Liver (tissue), 9 donors: ENCODE results near the gene S1PR4. TPM values are rescaled to one million over a fixed set of nuclear protein-coding genes. Genes with fewer than 3 reads are reported as not detected.

Source experiments
- DNase-seq: peaks from one replicate; pipeline ENCODE4 v3.0.0-alpha.2; 2017; ENCODE audit warnings: low spot score
- H3K27ac ChIP-seq, 2 donors: one replicate each; pipeline ENCODE4 v1.7.0; 2013; ENCODE audit warnings: inconsistent platforms in 2 of 2, low read length in 2 of 2, control low read depth in 1 of 2, low read depth in 1 of 2, mild to moderate bottlenecking in 1 of 2
- H3K27me3 ChIP-seq, 4 donors: one replicate each; pipeline versions ENCODE4 v1.6.1 to v1.7.0; 2013; ENCODE audit warnings: low read length in 3 of 4, inconsistent platforms in 1 of 4, mild to moderate bottlenecking in 1 of 4, moderate library complexity in 1 of 4; ENCODE audit not compliant: control insufficient read depth in 4 of 4, insufficient read depth in 4 of 4
- H3K36me3 ChIP-seq, 4 donors: one replicate each; pipeline versions ENCODE4 v1.6.1 to v1.7.0; 2013; ENCODE audit warnings: low read length in 3 of 4, mild to moderate bottlenecking in 3 of 4, low read depth in 1 of 4, moderate library complexity in 1 of 4; ENCODE audit not compliant: control insufficient read depth in 4 of 4, insufficient read depth in 3 of 4
- H3K4me1 ChIP-seq, 4 donors: one replicate each; pipeline versions ENCODE4 v1.6.1 to v1.7.0; 2013; ENCODE audit warnings: low read length in 3 of 4, mild to moderate bottlenecking in 3 of 4, moderate library complexity in 1 of 4; ENCODE audit not compliant: control insufficient read depth in 4 of 4, insufficient read depth in 4 of 4
- H3K4me3 ChIP-seq, 3 donors: one replicate each; pipeline versions ENCODE4 v1.6.1 to v1.7.0; 2013; ENCODE audit warnings: low read length in 3 of 3, control low read depth in 1 of 3, low read depth in 1 of 3, mild to moderate bottlenecking in 1 of 3
- H3K9ac ChIP-seq, 2 donors: one replicate each; pipeline ENCODE4 v1.7.0; 2013; ENCODE audit warnings: low read length in 2 of 2, mild to moderate bottlenecking in 2 of 2, moderate library complexity in 2 of 2, control low read depth in 1 of 2, low read depth in 1 of 2
- H3K9me3 ChIP-seq, 4 donors: one replicate each; pipeline versions ENCODE4 v1.6.1 to v1.7.0; 2013; ENCODE audit warnings: low read length in 3 of 4; ENCODE audit not compliant: control insufficient read depth in 4 of 4
- ATF3 ChIP-seq: IDR thresholded peaks from 2 replicates; pipeline ENCODE4 v1.6.1; 2016; ENCODE audit warnings: antibody characterized with exemption
- EGR1 ChIP-seq, 2 donors: IDR thresholded peaks; 2 replicates each; pipeline ENCODE4 v1.6.1; 2016 to 2018; ENCODE audit warnings: antibody characterized with exemption in 2 of 2, low read depth in 2 of 2
- FOXA1 ChIP-seq: IDR thresholded peaks from 2 replicates; pipeline ENCODE4 v1.6.1; 2016; ENCODE audit warnings: antibody characterized with exemption
- GABPA ChIP-seq, 2 donors: IDR thresholded peaks in 1 of 2; conservative IDR thresholded peaks in 1 of 2; 2 replicates each; pipeline ENCODE4 v1.6.1; 2016; ENCODE audit warnings: antibody characterized with exemption in 2 of 2, mild to moderate bottlenecking in 1 of 2, moderate library complexity in 1 of 2
- HNF4A ChIP-seq, 2 donors: conservative IDR thresholded peaks; 2 replicates each; pipeline ENCODE4 v1.6.1; 2016; ENCODE audit warnings: antibody characterized with exemption in 2 of 2, mild to moderate bottlenecking in 2 of 2
- HNF4G ChIP-seq: IDR thresholded peaks from 2 replicates; pipeline ENCODE4 v1.6.1; 2016; ENCODE audit warnings: antibody characterized with exemption
- JUND ChIP-seq, 2 donors: IDR thresholded peaks; 2 replicates each; pipeline ENCODE4 v1.6.1; 2016; ENCODE audit warnings: antibody characterized with exemption in 2 of 2
- MAX ChIP-seq: IDR thresholded peaks from 2 replicates; pipeline ENCODE4 v1.6.1; 2016; ENCODE audit warnings: antibody characterized with exemption
- NR2F2 ChIP-seq: IDR thresholded peaks from 2 replicates; pipeline ENCODE4 v1.6.1; 2016; ENCODE audit warnings: antibody characterized with exemption
- RXRA ChIP-seq, 2 donors: IDR thresholded peaks; 2 replicates each; pipeline ENCODE4 v1.6.1; 2017 to 2018; ENCODE audit warnings: antibody characterized with exemption in 2 of 2, mild to moderate bottlenecking in 1 of 2
- SP1 ChIP-seq: IDR thresholded peaks from 2 replicates; pipeline ENCODE4 v1.6.1; 2018; ENCODE audit warnings: antibody characterized with exemption, mild to moderate bottlenecking
- ZBTB33 ChIP-seq: IDR thresholded peaks from 2 replicates; pipeline ENCODE4 v1.6.1; 2016; ENCODE audit warnings: antibody characterized with exemption
- WGBS: extraction: QIAGEN DNeasy Blood & Tissue Kit; methylation state at CpG from one replicate; pipeline ENCODE4 v1.1.7; 2013; 5-methylcytosine and 5-hydroxymethylcytosine counted together
- polyA plus RNA-seq, 2 donors: library from polyadenylated mRNA; stranded (reverse) in 1 of 2; unstranded in 1 of 2; fragments of 200-250 nt in 1 of 2; fragments of >200 nt in 1 of 2; fragmentation: Nextera tagmentation in 1 of 2; extraction: Ambion mirVana in 1 of 2; gene quantifications; one replicate each; pipeline versions ENCODE4 v1.2.1 to v1.2.3, GENCODE V29; 2013 to 2015
- total RNA-seq, 2 donors: library from RNA; depleted of rRNA; stranded (reverse); fragments of >200 nt; gene quantifications; one replicate each; pipeline ENCODE4 v1.2.3, GENCODE V29; 2014
- TF ChIP-seq, protein P1 (sequence below): fragments of 150-350 bp; IDR thresholded peaks from 2 replicates; pipeline ENCODE4 v1.5.1; 2017; ENCODE audit warnings: improper control_type of control experiment, low read depth, low read length; ENCODE audit not compliant: missing input control
- TF ChIP-seq, protein P2 (sequence below): IDR thresholded peaks from 2 replicates; pipeline ENCODE4 v1.6.1; 2016; ENCODE audit warnings: antibody characterized with exemption, mild to moderate bottlenecking
- donor health status: healthy.
- donor health status: healthy.
- donor health status: healthy.
- donor health status: healthy.
- donor health status: healthy.

The S1PR4 gene
- total and polyA plus RNA-seq, 4 donors = 0.93 to 11.0 (median 2.1) TPM

DNA sequence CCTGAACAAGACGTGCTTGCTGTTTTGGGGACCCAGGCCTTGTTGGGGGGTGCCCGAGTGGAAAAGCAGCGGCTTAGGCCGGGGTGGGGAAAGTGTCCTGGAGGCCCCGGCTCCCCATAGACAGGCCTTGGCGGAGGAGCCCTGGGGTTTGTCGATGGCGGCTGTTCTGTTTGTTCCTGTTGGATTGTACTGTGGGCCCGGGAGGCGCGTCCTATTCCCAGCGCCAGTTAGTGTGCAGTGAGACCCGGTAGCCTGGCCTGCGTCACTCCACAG, 18.3 kb downstream of the S1PR4 start:
- Histone ChIP-seq H3K4me1 (no peaks in the 10 kb centered on the region), H3K27me3 (no peaks in the 10 kb centered on the region), H3K9ac (no peak overlapping the region), H3K27ac (no peak overlapping the region), H3K36me3 (peaks cover 2 to 20% (median 2%) of the 10 kb centered on the region in 4 donors), H3K9me3 (no peaks in the 10 kb centered on the region), H3K4me3 (no peak overlapping the region)
- no peak for DNase-seq
- no peak for TF ChIP-seq HNF4G
- TF ChIP-seq ZBTB33 = no peak
- no peak for TF ChIP-seq JUND (IDR thresholded peaks at IDR 0.05)
- no peak for TF ChIP-seq RXRA (IDR thresholded peaks at IDR 0.05)
- no peak for TF ChIP-seq SP1
- TF ChIP-seq, protein P1, sequence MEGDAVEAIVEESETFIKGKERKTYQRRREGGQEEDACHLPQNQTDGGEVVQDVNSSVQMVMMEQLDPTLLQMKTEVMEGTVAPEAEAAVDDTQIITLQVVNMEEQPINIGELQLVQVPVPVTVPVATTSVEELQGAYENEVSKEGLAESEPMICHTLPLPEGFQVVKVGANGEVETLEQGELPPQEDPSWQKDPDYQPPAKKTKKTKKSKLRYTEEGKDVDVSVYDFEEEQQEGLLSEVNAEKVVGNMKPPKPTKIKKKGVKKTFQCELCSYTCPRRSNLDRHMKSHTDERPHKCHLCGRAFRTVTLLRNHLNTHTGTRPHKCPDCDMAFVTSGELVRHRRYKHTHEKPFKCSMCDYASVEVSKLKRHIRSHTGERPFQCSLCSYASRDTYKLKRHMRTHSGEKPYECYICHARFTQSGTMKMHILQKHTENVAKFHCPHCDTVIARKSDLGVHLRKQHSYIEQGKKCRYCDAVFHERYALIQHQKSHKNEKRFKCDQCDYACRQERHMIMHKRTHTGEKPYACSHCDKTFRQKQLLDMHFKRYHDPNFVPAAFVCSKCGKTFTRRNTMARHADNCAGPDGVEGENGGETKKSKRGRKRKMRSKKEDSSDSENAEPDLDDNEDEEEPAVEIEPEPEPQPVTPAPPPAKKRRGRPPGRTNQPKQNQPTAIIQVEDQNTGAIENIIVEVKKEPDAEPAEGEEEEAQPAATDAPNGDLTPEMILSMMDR = no peak
- TF ChIP-seq EGR1 (IDR thresholded peaks at IDR 0.05; ENCODE audit: low read depth in 2 of 2) = no peak
- no peak for TF ChIP-seq HNF4A (conservative IDR thresholded peaks at IDR 0.05)
- no peak for TF ChIP-seq FOXA1
- 96% methylated on average over 14 of the region's 14 CpGs for WGBS

- WGBS = 95% methylated on average over 43 of the region's 43 CpGs
- H3K4me3 ChIP-seq = no peak overlapping the region
- no peaks in the 10 kb centered on the region for H3K9me3 ChIP-seq
- DNase-seq = no peak
- H3K36me3 ChIP-seq = peaks cover 2 to 18% (median 4%) of the 10 kb centered on the region in 4 donors
- H3K27me3 ChIP-seq = no peaks in the 10 kb centered on the region
- no peak overlapping the region for H3K27ac ChIP-seq
- H3K9ac ChIP-seq = no peak overlapping the region
- H3K4me1 ChIP-seq = no peaks in the 10 kb centered on the region
- TF ChIP-seq, protein P2, sequence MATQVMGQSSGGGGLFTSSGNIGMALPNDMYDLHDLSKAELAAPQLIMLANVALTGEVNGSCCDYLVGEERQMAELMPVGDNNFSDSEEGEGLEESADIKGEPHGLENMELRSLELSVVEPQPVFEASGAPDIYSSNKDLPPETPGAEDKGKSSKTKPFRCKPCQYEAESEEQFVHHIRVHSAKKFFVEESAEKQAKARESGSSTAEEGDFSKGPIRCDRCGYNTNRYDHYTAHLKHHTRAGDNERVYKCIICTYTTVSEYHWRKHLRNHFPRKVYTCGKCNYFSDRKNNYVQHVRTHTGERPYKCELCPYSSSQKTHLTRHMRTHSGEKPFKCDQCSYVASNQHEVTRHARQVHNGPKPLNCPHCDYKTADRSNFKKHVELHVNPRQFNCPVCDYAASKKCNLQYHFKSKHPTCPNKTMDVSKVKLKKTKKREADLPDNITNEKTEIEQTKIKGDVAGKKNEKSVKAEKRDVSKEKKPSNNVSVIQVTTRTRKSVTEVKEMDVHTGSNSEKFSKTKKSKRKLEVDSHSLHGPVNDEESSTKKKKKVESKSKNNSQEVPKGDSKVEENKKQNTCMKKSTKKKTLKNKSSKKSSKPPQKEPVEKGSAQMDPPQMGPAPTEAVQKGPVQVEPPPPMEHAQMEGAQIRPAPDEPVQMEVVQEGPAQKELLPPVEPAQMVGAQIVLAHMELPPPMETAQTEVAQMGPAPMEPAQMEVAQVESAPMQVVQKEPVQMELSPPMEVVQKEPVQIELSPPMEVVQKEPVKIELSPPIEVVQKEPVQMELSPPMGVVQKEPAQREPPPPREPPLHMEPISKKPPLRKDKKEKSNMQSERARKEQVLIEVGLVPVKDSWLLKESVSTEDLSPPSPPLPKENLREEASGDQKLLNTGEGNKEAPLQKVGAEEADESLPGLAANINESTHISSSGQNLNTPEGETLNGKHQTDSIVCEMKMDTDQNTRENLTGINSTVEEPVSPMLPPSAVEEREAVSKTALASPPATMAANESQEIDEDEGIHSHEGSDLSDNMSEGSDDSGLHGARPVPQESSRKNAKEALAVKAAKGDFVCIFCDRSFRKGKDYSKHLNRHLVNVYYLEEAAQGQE = no peak
- TF ChIP-seq MAX = no peak
- TF ChIP-seq EGR1 (IDR thresholded peaks at IDR 0.05; ENCODE audit: low read depth in 2 of 2) = no peak
- no peak for TF ChIP-seq ATF3
- TF ChIP-seq NR2F2 = no peak
- TF ChIP-seq GABPA (IDR thresholded peaks at IDR 0.05 in 1 of 2, conservative IDR thresholded peaks at IDR 0.05 in 1 of 2) = no peak
- TF ChIP-seq HNF4A (conservative IDR thresholded peaks at IDR 0.05) = no peak
- no peak for TF ChIP-seq ZBTB33
Observed at GRCh38 chr19:3198901-3199700, 20.5 kb downstream of the S1PR4 start.
